PC-3 (cell line): ENCODE measurements around the gene CCSER1. TPM values are rescaled to one million over a fixed set of nuclear protein-coding genes. Genes with fewer than 3 reads are reported as not detected.

Experiments
- ATAC-seq: fragments of 200-7000 bp; cut with Tn5 transposase; 2 replicates; pipeline ENCODE4 v1.9.1; 2020; ENCODE audit warnings: mild to moderate bottlenecking, moderate library complexity
- BruUV-seq: library from RNA; stranded (reverse); fragments of 400-500 nt; replicated peaks from 2 replicates; lab custom pipeline; 2021; lab: Mats Ljungman, UMichigan
- CTCF ChIA-PET: fragments of 300-600 bp; sonication (Branson Sonifier 250); formaldehyde crosslinking; loops from one replicate; lab custom pipeline; 2022; ENCODE audit warnings: antibody characterized with exemption; lab: Charles Lee
- POLR2A ChIA-PET: fragments of 300-600 bp; sonication (Branson Sonifier 250); formaldehyde crosslinking; loops from one replicate; lab custom pipeline; 2022; ENCODE audit warnings: antibody characterized with exemption; ENCODE audit not compliant: unreplicated experiment; lab: Charles Lee
- DNase-seq: peaks from one replicate; pipeline ENCODE4 v3.0.0-alpha.2; 2015
- H2AFZ ChIP-seq: fragments of 300-600 bp; sonication (generic); 2 replicates; pipeline ENCODE4 v1.6.0; 2016; ENCODE audit warnings: antibody characterized with exemption, low read length
- H3F3A ChIP-seq: fragments of 300-600 bp; sonication (generic); one replicate; pipeline ENCODE4 v1.6.0; 2017; ENCODE audit warnings: antibody characterized with exemption, low read length, control low read depth, mild to moderate bottlenecking; ENCODE audit not compliant: unreplicated experiment
- H3K27ac ChIP-seq: fragments of 300-600 bp; sonication (generic); 2 replicates; pipeline ENCODE4 v1.5.1; 2016; ENCODE audit warnings: mild to moderate bottlenecking, low read length
- H3K27me3 ChIP-seq: fragments of 300-600 bp; sonication (generic); 2 replicates; pipeline ENCODE4 v1.6.1; 2016; ENCODE audit warnings: low read length, mixed read lengths
- H3K36me3 ChIP-seq: fragments of 300-600 bp; sonication (generic); 2 replicates; pipeline ENCODE4 v1.6.1; 2016; ENCODE audit warnings: low read depth, mixed run types, low read length, mixed read lengths
- H3K4me1 ChIP-seq: fragments of 300-600 bp; sonication (generic); 2 replicates; pipeline ENCODE4 v1.5.1; 2016; ENCODE audit warnings: low read length; ENCODE audit not compliant: insufficient read depth
- H3K4me2 ChIP-seq: fragments of 300-600 bp; sonication (generic); 2 replicates; pipeline ENCODE4 v1.6.0; 2016; ENCODE audit warnings: low read length
- H3K4me3 ChIP-seq: fragments of 300-600 bp; sonication (generic); 2 replicates; pipeline ENCODE4 v1.5.1; 2016; ENCODE audit warnings: mild to moderate bottlenecking, low read length, mixed read lengths
- H3K79me2 ChIP-seq: fragments of 300-600 bp; sonication (generic); 2 replicates; pipeline ENCODE4 v1.6.1; 2017; ENCODE audit warnings: low read length, mixed read lengths
- H3K9ac ChIP-seq: fragments of 300-600 bp; sonication (generic); 2 replicates; pipeline ENCODE4 v1.6.0; 2016; ENCODE audit warnings: mild to moderate bottlenecking, low read length
- H3K9me2 ChIP-seq: fragments of 300-600 bp; sonication (generic); replicated peaks from 2 replicates; pipeline ENCODE4 v1.6.1; 2016; ENCODE audit warnings: mixed run types, low read length, mixed read lengths
- H3K9me3 ChIP-seq: fragments of 300-600 bp; sonication (generic); 2 replicates; pipeline ENCODE4 v1.6.1; 2016; ENCODE audit warnings: low read length, mixed read lengths
- H4K20me1 ChIP-seq: fragments of 300-600 bp; sonication (generic); 2 replicates; pipeline ENCODE4 v1.6.1; 2016; ENCODE audit warnings: low read length, mixed read lengths
- CTCF ChIP-seq: fragments of 300-600 bp; sonication (generic); conservative IDR thresholded peaks from 2 replicates; pipeline ENCODE4 v1.5.1; 2017; ENCODE audit warnings: antibody characterized with exemption, low read depth, mild to moderate bottlenecking, low read length
- EZH2 ChIP-seq: fragments of 300-600 bp; sonication (generic); IDR thresholded peaks from one replicate; pipeline ENCODE4 v1.6.1; 2017; ENCODE audit warnings: antibody characterized with exemption, mild to moderate bottlenecking, low read length; ENCODE audit not compliant: unreplicated experiment
- EZH2phosphoT487 ChIP-seq: fragments of 300-600 bp; sonication (generic); IDR thresholded peaks from 2 replicates; pipeline ENCODE4 v1.6.1; 2018; ENCODE audit warnings: mild to moderate bottlenecking, antibody characterized with exemption, low read length, borderline replicate concordance
- intact Hi-C: fragments of 100-400 bp; cut with micrococcal nuclease; formaldehyde crosslinking; loops from 2 replicates; pipeline ENCODE4 v1.9.0; 2023
- total RNA-seq: library from RNA; depleted of rRNA; stranded (reverse); fragments of >200 nt; gene quantifications from 2 replicates; pipeline ENCODE4 v1.2.3, GENCODE V29; 2014

Gene CCSER1
- total RNA-seq, 1 experiment from 2014 or later = 6.0 TPM

- Histone ChIP-seq H3K27ac (no peak overlapping the region), H3K9ac (no peak overlapping the region), H3K4me3 (no peak overlapping the region), H3K4me1 (no peaks in the 10 kb centered on the region), H3K36me3 (no peaks in the 10 kb centered on the region), H3K4me2 (no peak overlapping the region), H3K27me3 (no peaks in the 10 kb centered on the region), H2AFZ (no peak overlapping the region), H3K9me3 (no peaks in the 10 kb centered on the region), H3F3A (no peaks in the 10 kb centered on the region), H3K79me2 (no peaks in the 10 kb centered on the region), H4K20me1 (no peaks in the 10 kb centered on the region), H3K9me2 (no peaks in the 10 kb centered on the region)
- TF ChIP-seq CTCF (no peak), EZH2 (no peak), EZH2phosphoT487 (no peak)
- ChIA-PET POLR2A (no interaction called here), CTCF (no interaction called here)
- no TSS peak for BruUV-seq
- DNase-seq (no peak), ATAC-seq (no peak)
- intact Hi-C loops = no loop called here
Observed at GRCh38 chr4:91470671-91471070, 1343.5 kb downstream of the CCSER1 start.

GRCh38 chr4:91471280-91471679, 1344.1 kb downstream of the CCSER1 start:
- POLR2A ChIA-PET = no interaction called here
- Histone ChIP-seq H3K9me2 (no peaks in the 10 kb centered on the region), H3K4me2 (no peak overlapping the region), H3F3A (no peaks in the 10 kb centered on the region), H3K27ac (no peak overlapping the region), H3K9ac (no peak overlapping the region), H3K4me3 (no peak overlapping the region), H3K9me3 (no peaks in the 10 kb centered on the region), H3K27me3 (no peaks in the 10 kb centered on the region), H2AFZ (no peak overlapping the region), H3K79me2 (no peaks in the 10 kb centered on the region), H4K20me1 (no peaks in the 10 kb centered on the region), H3K36me3 (no peaks in the 10 kb centered on the region), H3K4me1 (no peaks in the 10 kb centered on the region)
- no TSS peak for BruUV-seq
- intact Hi-C loops = no loop called here
- ATAC-seq = no peak
- TF ChIP-seq EZH2phosphoT487 (no peak), EZH2 (no peak), CTCF (no peak)
- CTCF ChIA-PET = no interaction called here
- DNase-seq = no peak

GRCh38 chr4:91472046-91472445, 1344.9 kb downstream of the CCSER1 start:
- H4K20me1 ChIP-seq = no peaks in the 10 kb centered on the region
- no peaks in the 10 kb centered on the region for H3K9me3 ChIP-seq
- H3K4me1 ChIP-seq = no peaks in the 10 kb centered on the region
- intact Hi-C loops = no loop called here
- no peak for TF ChIP-seq EZH2
- no peak for TF ChIP-seq CTCF
- TF ChIP-seq EZH2phosphoT487 = no peak
- H3F3A ChIP-seq = no peaks in the 10 kb centered on the region
- no peak overlapping the region for H3K4me3 ChIP-seq
- no peak for ATAC-seq
- BruUV-seq = no TSS peak
- no peak overlapping the region for H3K9ac ChIP-seq
- no peaks in the 10 kb centered on the region for H3K9me2 ChIP-seq
- H3K4me2 ChIP-seq = no peak overlapping the region
- no peaks in the 10 kb centered on the region for H3K36me3 ChIP-seq
- H3K79me2 ChIP-seq = no peaks in the 10 kb centered on the region
- no peak for DNase-seq
- POLR2A ChIA-PET = no interaction called here
- no peaks in the 10 kb centered on the region for H3K27me3 ChIP-seq
- no peak overlapping the region for H2AFZ ChIP-seq
- CTCF ChIA-PET = no interaction called here
- no peak overlapping the region for H3K27ac ChIP-seq
